Neural cell (in vitro differentiated cells): ENCODE measurements around the gene EFCAB11. TPM values are rescaled to one million over a fixed set of nuclear protein-coding genes. Genes with fewer than 3 reads are reported as not detected.

ENCODE experiments used
- H2AFZ ChIP-seq: fragments of 200-600, 300-800 bp; sonication (generic), shearing (Covaris generic); 2 replicates; pipeline ENCODE4 v1.6.0; 2014; ENCODE audit warnings: low read depth, mild to moderate bottlenecking, antibody characterized with exemption, low read length, moderate library complexity
- H3F3A ChIP-seq: fragments of 200-600 bp; shearing (Covaris generic); 2 replicates; pipeline ENCODE4 v1.6.1; 2016; ENCODE audit warnings: mild to moderate bottlenecking, moderate library complexity, mixed read lengths, antibody characterized with exemption, low read length; ENCODE audit not compliant: insufficient read depth, poor library complexity, severe bottlenecking
- H3K27ac ChIP-seq: fragments of 200-600, 300-800 bp; sonication (generic), shearing (Covaris generic); 2 replicates; pipeline ENCODE4 v1.5.1; 2014; ENCODE audit warnings: mild to moderate bottlenecking, low read length, moderate library complexity
- H3K27me3 ChIP-seq: fragments of 300-800, 200-600 bp; sonication (generic), shearing (Covaris generic); 2 replicates; pipeline ENCODE4 v1.6.0; 2014; ENCODE audit warnings: mild to moderate bottlenecking, low read depth, low read length, moderate library complexity; ENCODE audit not compliant: insufficient read depth
- H3K36me3 ChIP-seq: fragments of 300-800, 200-600 bp; sonication (generic), shearing (Covaris generic); 2 replicates; pipeline ENCODE4 v1.5.1; 2014; ENCODE audit warnings: mild to moderate bottlenecking, antibody characterized with exemption, low read length, moderate library complexity; ENCODE audit not compliant: insufficient read depth
- H3K4me2 ChIP-seq: fragments of 300-800, 200-600 bp; sonication (generic), shearing (Covaris generic); 2 replicates; pipeline ENCODE4 v1.6.0; 2014; ENCODE audit warnings: mild to moderate bottlenecking, low read length
- H3K4me3 ChIP-seq: fragments of 300-800, 200-600 bp; sonication (generic), shearing (Covaris generic); 2 replicates; pipeline ENCODE4 v1.5.1; 2014; ENCODE audit warnings: mild to moderate bottlenecking, low read length, moderate library complexity
- H3K79me2 ChIP-seq: fragments of 200-600 bp; shearing (Covaris generic); replicated peaks from 2 replicates; pipeline ENCODE4 v1.6.0; 2014; ENCODE audit warnings: mild to moderate bottlenecking, low read length, moderate library complexity; ENCODE audit not compliant: insufficient read depth
- H3K9ac ChIP-seq: fragments of 300-800, 200-600 bp; sonication (generic), shearing (Covaris generic); 2 replicates; pipeline ENCODE4 v1.6.1; 2016; ENCODE audit warnings: mild to moderate bottlenecking, low read length, mixed read lengths
- H3K9me2 ChIP-seq: fragments of 200-600 bp; shearing (Covaris generic); 2 replicates; pipeline ENCODE4 v1.6.1; 2016; ENCODE audit warnings: mild to moderate bottlenecking, low read length, mixed read lengths; ENCODE audit not compliant: insufficient read depth
- H3K9me3 ChIP-seq: fragments of 200-600, 300-800 bp; sonication (generic), shearing (Covaris generic); 2 replicates; pipeline ENCODE4 v1.6.1; 2016; ENCODE audit warnings: mild to moderate bottlenecking, mixed run types, low read length, moderate library complexity, mixed read lengths
- H4K20me1 ChIP-seq: fragments of 200-600 bp; shearing (Covaris generic); 2 replicates; pipeline ENCODE4 v1.6.1; 2016; ENCODE audit warnings: mild to moderate bottlenecking, mixed run types; ENCODE audit not compliant: insufficient read depth
- CTCF ChIP-seq: fragments of 450-650 bp; IDR thresholded peaks from 2 replicates; pipeline ENCODE4 v1.5.1; 2014; ENCODE audit warnings: antibody characterized with exemption, mild to moderate bottlenecking, moderate library complexity; ENCODE audit not compliant: poor library complexity, severe bottlenecking
- EP300 ChIP-seq: fragments of 450-650 bp; conservative IDR thresholded peaks from 2 replicates; pipeline ENCODE4 v1.6.1; 2014; ENCODE audit warnings: antibody characterized with exemption, mild to moderate bottlenecking, moderate library complexity; ENCODE audit not compliant: poor library complexity, severe bottlenecking
- EZH2 ChIP-seq: fragments of 200-600, 300-800 bp; shearing (Covaris generic), sonication (generic); IDR thresholded peaks from 2 replicates; pipeline ENCODE4 v1.6.1; 2014; ENCODE audit warnings: antibody characterized with exemption, low read length, borderline replicate concordance, mild to moderate bottlenecking; ENCODE audit not compliant: insufficient read depth, poor library complexity, severe bottlenecking
- MXI1 ChIP-seq: fragments of 450-650 bp; conservative IDR thresholded peaks from 2 replicates; pipeline ENCODE4 v1.6.1; 2014; ENCODE audit warnings: antibody characterized with exemption, mild to moderate bottlenecking; ENCODE audit not compliant: poor library complexity, severe bottlenecking
- POLR2AphosphoS5 ChIP-seq: IDR thresholded peaks from 2 replicates; pipeline ENCODE4 v1.6.1; 2012
- RAD21 ChIP-seq: fragments of 450-650 bp; conservative IDR thresholded peaks from 2 replicates; pipeline ENCODE4 v1.6.1; 2014; ENCODE audit warnings: antibody characterized with exemption, mild to moderate bottlenecking, moderate library complexity
- REST ChIP-seq: IDR thresholded peaks from 2 replicates; pipeline ENCODE4 v1.6.1; 2012; ENCODE audit warnings: borderline replicate concordance
- SMC3 ChIP-seq: fragments of 450-650 bp; conservative IDR thresholded peaks from 2 replicates; pipeline ENCODE4 v1.6.1; 2014; ENCODE audit warnings: antibody characterized with exemption, mild to moderate bottlenecking, moderate library complexity; ENCODE audit not compliant: poor library complexity
- TAF1 ChIP-seq: IDR thresholded peaks from 2 replicates; pipeline ENCODE4 v1.6.1; 2012; ENCODE audit warnings: low read depth
- polyA plus RNA-seq: library from polyadenylated mRNA; depleted of rRNA; stranded (reverse); fragments of >200 nt; gene quantifications from 2 replicates; pipeline ENCODE4 v1.2.3, GENCODE V29; 2014

Gene EFCAB11
- polyA plus RNA-seq, 1 donor from 2014 or later = 7.9 TPM

GRCh38 chr14:89855961-89856656 is 98.4 kb downstream of the EFCAB11 start:
- Histone ChIP-seq H3K9ac (no peak overlapping the region), H3K79me2 (no peaks in the 10 kb centered on the region), H3K4me3 (no peak overlapping the region), H3K9me3 (no peaks in the 10 kb centered on the region), H4K20me1 (no peaks in the 10 kb centered on the region), H3K27ac (no peak overlapping the region), H3K36me3 (no peaks in the 10 kb centered on the region), H3K27me3 (no peaks in the 10 kb centered on the region), H2AFZ (no peak overlapping the region), H3K4me2 (no peak overlapping the region), H3F3A (no peaks in the 10 kb centered on the region), H3K9me2 (no peaks in the 10 kb centered on the region)
- TF ChIP-seq POLR2AphosphoS5 = no peak
- TF ChIP-seq RAD21 = no peak
- TF ChIP-seq SMC3 = no peak

GRCh38 chr14:89853936-89854693 is 100.4 kb downstream of the EFCAB11 start:
- H3K36me3 ChIP-seq = no peaks in the 10 kb centered on the region
- H3K27ac ChIP-seq = no peak overlapping the region
- TF ChIP-seq SMC3 (no peak), EZH2 (no peak), RAD21 (no peak), EP300 (no peak), TAF1 (no peak), MXI1 (no peak), POLR2AphosphoS5 (no peak), REST (no peak), CTCF (no peak)
- no peak overlapping the region for H2AFZ ChIP-seq
- H3F3A ChIP-seq = no peaks in the 10 kb centered on the region
- no peaks in the 10 kb centered on the region for H4K20me1 ChIP-seq
- no peaks in the 10 kb centered on the region for H3K79me2 ChIP-seq
- no peaks in the 10 kb centered on the region for H3K27me3 ChIP-seq
- H3K9me3 ChIP-seq = no peaks in the 10 kb centered on the region
- no peak overlapping the region for H3K4me2 ChIP-seq
- H3K9me2 ChIP-seq = no peaks in the 10 kb centered on the region
- no peak overlapping the region for H3K9ac ChIP-seq
- no peak overlapping the region for H3K4me3 ChIP-seq
